Dermis microvascular lymphatic vessel endothelial cell (primary cell): Measurements from ENCODE around the gene TMEM139. TPM values are rescaled to one million over a fixed set of nuclear protein-coding genes. Genes with fewer than 3 reads are reported as not detected.
"Not testable (repeated sequence)": the region's sequence is repeated elsewhere in the genome, so short reads cannot be mapped to it uniquely, and the experiment has no call there.

Experiments
- DNase-seq, 2 donors: peaks; one replicate each; pipeline versions ENCODE4 v3.0.0 to v3.0.0-alpha.2; 2010; ENCODE audit warnings: low read depth in 2 of 2
- total RNA-seq: library from RNA; depleted of rRNA; stranded (reverse); fragments of >200 nt; gene quantifications from 2 replicates; pipeline ENCODE4 v1.2.1, GENCODE V29; 2014

TMEM139 gene
- total RNA-seq, 1 donor from 2014 or later: not detected

DNA sequence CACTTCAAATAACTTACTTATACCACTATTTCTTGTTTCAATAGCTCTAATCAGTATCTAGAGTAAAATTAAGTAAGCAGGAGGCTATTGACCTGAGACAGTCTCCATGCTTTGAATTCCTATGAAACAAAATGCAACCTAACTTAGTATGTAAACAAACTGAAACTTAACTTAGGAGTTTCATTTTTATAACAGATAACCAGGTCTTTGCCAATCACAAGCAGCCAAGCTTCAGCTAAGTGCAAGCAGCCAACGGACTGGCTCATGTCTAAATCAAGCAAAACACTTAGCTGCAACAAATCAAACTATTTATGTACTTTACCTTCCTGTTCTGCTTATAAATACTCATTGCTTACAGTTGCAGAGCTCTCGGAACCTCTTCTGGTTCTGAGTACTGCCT is 25.9 kb upstream of the TMEM139 start:
- DNase-seq: no peak

GRCh38 chr7:143259765-143260164 is 25.0 kb upstream of the TMEM139 start:
- no peak for DNase-seq

DNA sequence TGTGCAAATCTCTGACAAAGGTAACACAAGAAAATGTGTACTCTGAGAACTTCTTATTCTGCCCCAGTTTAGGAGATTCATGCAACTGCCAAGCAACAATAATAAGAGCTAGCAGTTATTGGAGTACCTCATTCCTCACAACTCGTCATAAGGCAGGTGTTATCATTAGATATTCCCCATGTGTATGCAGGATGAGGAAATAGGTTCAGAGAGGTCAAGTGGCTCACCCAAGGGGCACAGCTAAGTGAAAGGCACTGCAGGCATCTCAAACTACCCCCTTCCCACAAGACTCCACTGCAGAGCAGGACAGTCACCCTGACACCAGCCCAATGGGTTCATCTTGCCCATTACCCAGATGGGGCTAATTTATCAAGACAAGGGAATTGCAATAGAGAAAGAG is 22.9 kb upstream of the TMEM139 start:
- no peak for DNase-seq

DNA sequence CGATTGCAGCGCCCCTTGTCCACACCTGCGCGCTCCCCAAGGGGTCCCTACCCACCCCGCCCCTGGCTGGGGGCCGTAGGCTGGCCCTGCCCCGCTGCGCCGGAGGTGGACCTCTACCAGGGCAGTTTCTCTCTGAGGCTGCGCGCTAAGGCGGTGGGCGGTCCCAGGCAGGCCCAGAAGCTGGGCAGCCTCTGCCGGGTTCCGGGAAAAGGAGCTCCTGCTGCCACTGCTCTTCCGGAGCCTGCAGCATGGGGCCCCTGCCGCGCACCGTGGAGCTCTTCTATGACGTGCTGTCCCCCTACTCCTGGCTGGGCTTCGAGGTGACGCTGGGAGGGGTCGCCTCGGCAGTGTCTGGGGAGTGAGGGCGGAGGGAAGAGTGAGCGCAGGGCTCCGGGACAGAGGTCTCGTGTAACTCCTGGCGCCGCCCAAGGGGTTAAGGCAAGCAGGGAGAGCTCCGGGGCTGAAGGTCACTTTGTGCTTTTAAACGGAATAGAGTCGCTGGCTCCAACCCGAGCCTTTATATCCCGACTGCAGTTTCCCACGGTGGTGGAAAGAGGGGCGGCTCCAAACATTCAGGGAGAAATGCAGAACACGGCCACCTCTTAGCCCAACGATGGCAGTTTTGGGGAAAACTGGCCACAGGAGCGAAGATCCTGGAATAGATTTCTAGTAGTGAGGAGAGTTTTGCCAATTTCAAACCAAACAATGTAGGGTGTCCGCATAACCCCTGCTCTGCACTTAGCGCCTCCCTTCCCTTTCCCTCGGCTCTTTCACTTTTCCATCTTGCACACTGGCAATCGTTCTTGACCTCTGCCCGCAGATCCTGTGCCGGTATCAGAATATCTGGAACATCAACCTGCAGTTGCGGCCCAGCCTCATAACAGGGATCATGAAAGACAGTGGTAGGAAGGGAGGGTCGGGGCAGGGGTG is 21.2 kb upstream of the TMEM139 start, which contains the start of gene GSTK1:
GSTK1 (plus strand) TSS at position 176 of the 930 bp plus-strand sequence; CDS start at position 249, 73 bp downstream.
- peak in 1 of 2 donors; percentile 72 for DNase-seq

DNA sequence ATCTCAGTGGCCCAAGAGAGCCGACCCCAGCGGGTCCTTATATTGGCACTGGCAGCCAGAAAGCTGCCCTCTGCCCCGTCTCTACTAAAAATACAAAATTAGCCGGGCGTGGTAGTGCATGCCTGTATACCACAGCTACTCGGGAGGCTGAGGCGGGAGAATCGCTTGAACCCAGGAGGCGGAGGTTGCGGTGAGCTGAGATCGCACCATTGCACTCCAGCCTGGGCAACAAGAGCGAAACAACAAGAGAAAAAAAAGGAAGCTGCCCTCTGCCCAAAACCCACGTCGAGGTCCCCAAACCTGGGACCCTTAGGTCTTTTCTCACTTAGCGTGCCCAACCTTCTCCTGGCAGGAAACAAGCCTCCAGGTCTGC is 20.6 kb upstream of the TMEM139 start:
- not testable (repeated sequence) for DNase-seq

- DNase-seq: no peak
Measured at GRCh38 chr7:143265017-143265693, 19.6 kb upstream of the TMEM139 start.

DNA sequence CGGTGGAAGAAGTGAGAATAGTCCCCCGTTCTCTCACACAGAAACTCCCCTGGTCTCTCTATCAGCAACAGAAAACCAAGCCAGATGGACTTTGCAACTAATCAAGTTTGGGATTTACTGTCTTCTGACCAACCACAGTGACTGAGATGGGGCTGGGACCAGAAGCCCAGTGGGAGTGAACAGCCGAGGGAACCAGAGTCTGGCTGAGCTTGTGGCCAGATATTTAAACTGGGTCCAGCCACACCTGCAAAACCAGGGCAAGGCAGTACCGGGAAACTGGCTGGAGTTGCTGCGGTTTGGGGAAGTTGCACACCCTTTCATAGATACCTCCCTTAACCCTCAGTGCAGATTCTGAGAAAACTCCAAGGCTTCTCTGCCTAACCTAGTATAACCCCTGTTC is 15.5 kb upstream of the TMEM139 start:
- DNase-seq: no peak

GRCh38 chr7:143271240-143271639 is 13.5 kb upstream of the TMEM139 start:
- no peak for DNase-seq

- no peak for DNase-seq
Measured at GRCh38 chr7:143272871-143273270, 11.9 kb upstream of the TMEM139 start.

- DNase-seq: peak; percentile 81 to 83
Measured at GRCh38 chr7:143279186-143280098, 5.3 kb upstream of the TMEM139 start.

DNA sequence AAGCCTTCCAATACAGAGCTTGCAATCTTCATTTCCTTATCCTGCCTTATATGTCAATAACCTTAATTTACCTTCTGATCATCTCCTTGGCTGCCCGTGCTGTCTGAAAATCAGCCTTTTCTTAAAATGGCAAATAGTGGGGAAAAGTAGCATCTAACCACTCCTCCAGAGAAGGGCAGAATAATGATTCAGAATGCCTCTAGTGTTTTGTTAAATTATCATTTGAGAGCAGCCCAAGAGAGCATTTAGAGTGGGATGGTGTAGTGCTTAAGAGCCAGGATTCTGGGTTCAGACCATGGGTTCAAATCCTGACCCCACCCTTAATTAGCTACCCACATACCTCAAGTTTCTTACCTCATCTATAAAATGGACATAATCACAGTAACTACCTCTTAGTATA is 4.6 kb upstream of the TMEM139 start:
- DNase-seq: no peak

- no peak for DNase-seq
Measured at GRCh38 chr7:143280566-143280965, 4.2 kb upstream of the TMEM139 start.

DNA sequence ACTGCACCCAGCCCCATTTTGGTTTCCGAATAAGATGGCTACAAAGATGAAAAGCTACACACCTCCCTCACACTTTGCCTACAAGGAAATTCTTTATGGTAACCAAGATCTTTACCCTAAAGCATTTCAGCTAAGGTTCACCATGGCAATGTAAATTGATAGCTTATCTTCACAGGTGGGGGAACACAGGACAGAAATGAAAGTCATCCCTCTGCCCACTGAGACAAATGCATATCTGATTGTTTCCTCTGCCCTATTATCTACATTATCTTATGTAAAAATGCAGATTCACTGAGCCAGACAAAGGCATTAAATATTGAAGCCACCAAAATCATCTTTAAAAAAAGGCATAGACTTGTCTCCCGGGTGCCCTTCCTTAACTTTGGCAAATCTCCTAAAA is 3.2 kb upstream of the TMEM139 start:
- no peak for DNase-seq

DNA sequence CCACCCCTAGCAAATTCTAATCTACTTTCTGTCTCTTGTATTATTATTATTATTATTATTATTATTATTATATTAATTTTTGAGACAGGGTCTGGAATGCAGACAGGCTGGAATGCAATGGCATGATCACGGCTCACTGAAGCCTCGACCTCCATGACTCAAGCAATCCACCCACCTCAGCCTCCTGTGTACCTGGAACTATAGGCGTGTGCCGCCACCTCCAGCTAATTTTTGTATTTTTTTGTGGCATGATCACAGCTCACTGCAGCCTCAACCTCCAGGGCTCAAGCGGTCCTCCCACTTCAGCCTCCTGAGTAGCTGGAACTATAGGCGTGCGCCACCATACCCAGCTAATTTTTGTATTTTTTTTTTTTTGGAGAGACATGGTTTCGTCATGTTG is 2.6 kb upstream of the TMEM139 start:
- no peak for DNase-seq

- DNase-seq: no peak
Measured at GRCh38 chr7:143283381-143283780, 1.4 kb upstream of the TMEM139 start.

- no peak for DNase-seq
Measured at GRCh38 chr7:143285470-143285778, 666 bp downstream of the TMEM139 start.

- DNase-seq: no peak
Measured at GRCh38 chr7:143285806-143286521, 1.2 kb downstream of the TMEM139 start.

DNA sequence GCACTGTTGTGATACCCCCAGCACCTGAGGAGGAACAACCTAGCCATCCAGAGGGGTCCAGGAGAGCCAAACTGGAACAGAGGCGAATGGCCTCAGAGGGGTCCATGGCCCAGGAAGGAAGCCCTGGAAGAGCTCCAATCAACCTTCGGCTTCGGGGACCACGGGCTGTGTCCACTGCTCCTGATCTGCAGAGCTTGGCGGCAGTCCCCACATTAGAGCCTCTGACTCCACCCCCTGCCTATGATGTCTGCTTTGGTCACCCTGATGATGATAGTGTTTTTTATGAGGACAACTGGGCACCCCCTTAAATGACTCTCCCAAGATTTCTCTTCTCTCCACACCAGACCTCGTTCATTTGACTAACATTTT is 1.7 kb downstream of the TMEM139 start:
- no peak for DNase-seq

GRCh38 chr7:143287339-143287934 is 2.7 kb downstream of the TMEM139 start:
- DNase-seq: no peak

GRCh38 chr7:143287935-143288826 is 3.4 kb downstream of the TMEM139 start, which contains the start of gene CASP2:
Gene CASP2, plus strand, starts transcription at chr7:143288351. Its CDS starts 105 bp downstream, at chr7:143288456.
- DNase-seq: peak; percentile 90 to 98
